ENCODE data around the gene FKBP2. TPM values are rescaled to one million over a fixed set of nuclear protein-coding genes. Genes with fewer than 3 reads are reported as not detected.

The FKBP2 gene
- 8.1 TPM for total RNA-seq

DNA sequence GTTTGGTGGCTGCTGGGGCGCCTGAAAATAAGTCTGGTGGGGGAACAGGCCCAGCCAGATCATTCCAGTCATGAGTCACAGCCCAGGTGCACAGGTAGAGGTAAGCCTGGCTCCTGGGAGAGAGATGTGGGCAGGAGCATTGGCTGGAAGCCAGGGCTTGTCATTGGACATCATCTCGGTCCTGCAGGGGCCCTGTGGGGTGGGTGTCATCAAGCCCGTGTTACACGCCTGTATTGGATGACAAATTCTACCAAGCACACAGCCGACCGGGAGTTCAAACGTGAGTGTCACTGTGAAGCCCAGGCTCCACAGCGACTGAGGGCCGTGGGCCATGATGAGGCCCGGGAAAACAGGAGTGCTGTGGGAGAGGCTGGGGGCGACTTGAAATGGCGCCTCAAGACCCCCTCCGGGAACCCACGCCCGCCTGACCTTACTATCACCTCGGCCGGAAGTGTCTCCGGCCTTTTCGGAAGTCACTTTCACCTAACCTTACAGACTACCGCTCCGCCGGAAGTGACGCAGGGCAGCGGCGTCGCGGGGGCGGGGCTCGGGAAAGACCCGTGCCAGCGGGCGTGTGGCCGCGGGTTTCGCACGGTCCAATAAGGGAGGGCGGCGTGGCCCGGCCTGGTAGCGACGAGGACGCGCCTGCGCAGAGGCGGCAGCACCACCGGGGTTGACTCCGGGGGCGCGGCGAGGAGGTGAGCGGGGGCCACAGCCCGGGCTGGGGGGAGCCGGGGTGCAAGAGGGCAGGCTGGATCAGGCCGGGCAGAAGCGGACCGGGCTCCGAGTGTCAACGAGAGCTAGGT lies at the start of gene FKBP2:
FKBP2 (plus strand) TSS at position 661 of the 806 bp plus-strand sequence. CDS start 1,293 bp downstream, outside the sequence.
- Histone ChIP-seq H3K9me3 (ENCODE audit: low read depth, low read length) (no peaks in the 10 kb centered on the region), H3K4me3 (ENCODE audit: low read length) (peak within 1 kb of the TSS; percentile 71), H3K4me1 (ENCODE audit: insufficient read depth, low read length) (peaks cover 69% of the 10 kb centered on the region), H3K27me3 (ENCODE audit: insufficient read depth, low read length) (no peaks in the 10 kb centered on the region)

GRCh38 chr11:64192434-64192833 lies 48.5 kb upstream of the FKBP2 start:
- peaks cover 14% of the 10 kb centered on the region for H3K4me1 ChIP-seq (ENCODE audit: insufficient read depth, low read length)
- H3K9me3 ChIP-seq (ENCODE audit: low read depth, low read length), result no peaks in the 10 kb centered on the region
- no peak overlapping the region for H3K4me3 ChIP-seq (ENCODE audit: low read length)
- H3K27me3 ChIP-seq (ENCODE audit: insufficient read depth, low read length), result no peaks in the 10 kb centered on the region

- H3K4me1 ChIP-seq (ENCODE audit: insufficient read depth, low read length), result peaks cover 3% of the 10 kb centered on the region
- no peaks in the 10 kb centered on the region for H3K9me3 ChIP-seq (ENCODE audit: low read depth, low read length)
- no peak overlapping the region for H3K4me3 ChIP-seq (ENCODE audit: low read length)
- no peaks in the 10 kb centered on the region for H3K27me3 ChIP-seq (ENCODE audit: insufficient read depth, low read length)
Measured at GRCh38 chr11:64196626-64197025, 44.3 kb upstream of the FKBP2 start.

DNA sequence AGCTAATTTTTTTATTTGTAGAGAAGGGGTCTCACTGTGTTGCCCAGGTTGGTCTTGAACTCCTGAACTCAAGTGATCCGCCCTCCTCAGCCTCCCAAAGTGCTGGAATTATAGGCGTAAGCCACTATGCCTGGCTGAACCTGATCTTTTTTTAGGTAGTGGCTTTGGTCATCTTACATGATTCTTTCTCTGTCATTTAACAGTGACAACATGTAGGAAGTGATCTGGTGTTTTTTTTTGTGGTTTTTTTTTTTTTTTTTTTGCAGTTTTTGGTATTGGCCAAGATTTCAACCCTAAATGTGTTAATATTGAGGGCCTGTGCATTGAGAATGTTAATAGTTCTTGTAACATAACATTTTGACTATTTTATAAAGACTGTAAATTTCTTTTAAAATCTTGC lies 42.4 kb upstream of the FKBP2 start:
- Histone ChIP-seq H3K27me3 (ENCODE audit: insufficient read depth, low read length) (no peaks in the 10 kb centered on the region), H3K4me1 (ENCODE audit: insufficient read depth, low read length) (peaks cover 3% of the 10 kb centered on the region), H3K4me3 (ENCODE audit: low read length) (no peak overlapping the region), H3K9me3 (ENCODE audit: low read depth, low read length) (no peaks in the 10 kb centered on the region)

- peaks cover 27% of the 10 kb centered on the region for H3K4me1 ChIP-seq (ENCODE audit: insufficient read depth, low read length)
- no peaks in the 10 kb centered on the region for H3K27me3 ChIP-seq (ENCODE audit: insufficient read depth, low read length)
- no peaks in the 10 kb centered on the region for H3K9me3 ChIP-seq (ENCODE audit: low read depth, low read length)
- H3K4me3 ChIP-seq (ENCODE audit: low read length), result no peak overlapping the region
Measured at GRCh38 chr11:64201543-64201942, 39.4 kb upstream of the FKBP2 start.

GRCh38 chr11:64202992-64203391 lies 37.9 kb upstream of the FKBP2 start:
- Histone ChIP-seq H3K4me3 (ENCODE audit: low read length) (no peak overlapping the region), H3K27me3 (ENCODE audit: insufficient read depth, low read length) (no peaks in the 10 kb centered on the region), H3K4me1 (ENCODE audit: insufficient read depth, low read length) (peaks cover 31% of the 10 kb centered on the region), H3K9me3 (ENCODE audit: low read depth, low read length) (no peaks in the 10 kb centered on the region)

GRCh38 chr11:64203421-64204079 lies 37.3 kb upstream of the FKBP2 start:
- H3K4me3 ChIP-seq (ENCODE audit: low read length), result no peak overlapping the region
- no peaks in the 10 kb centered on the region for H3K9me3 ChIP-seq (ENCODE audit: low read depth, low read length)
- peaks cover 34% of the 10 kb centered on the region for H3K4me1 ChIP-seq (ENCODE audit: insufficient read depth, low read length)
- no peaks in the 10 kb centered on the region for H3K27me3 ChIP-seq (ENCODE audit: insufficient read depth, low read length)

GRCh38 chr11:64204080-64204440 lies 36.8 kb upstream of the FKBP2 start:
- Histone ChIP-seq H3K9me3 (ENCODE audit: low read depth, low read length) (no peaks in the 10 kb centered on the region), H3K4me3 (ENCODE audit: low read length) (no peak overlapping the region), H3K4me1 (ENCODE audit: insufficient read depth, low read length) (peaks cover 39% of the 10 kb centered on the region), H3K27me3 (ENCODE audit: insufficient read depth, low read length) (no peaks in the 10 kb centered on the region)

GRCh38 chr11:64204464-64204989 lies 36.4 kb upstream of the FKBP2 start:
- no peak overlapping the region for H3K4me3 ChIP-seq (ENCODE audit: low read length)
- no peaks in the 10 kb centered on the region for H3K27me3 ChIP-seq (ENCODE audit: insufficient read depth, low read length)
- peaks cover 43% of the 10 kb centered on the region for H3K4me1 ChIP-seq (ENCODE audit: insufficient read depth, low read length)
- no peaks in the 10 kb centered on the region for H3K9me3 ChIP-seq (ENCODE audit: low read depth, low read length)

DNA sequence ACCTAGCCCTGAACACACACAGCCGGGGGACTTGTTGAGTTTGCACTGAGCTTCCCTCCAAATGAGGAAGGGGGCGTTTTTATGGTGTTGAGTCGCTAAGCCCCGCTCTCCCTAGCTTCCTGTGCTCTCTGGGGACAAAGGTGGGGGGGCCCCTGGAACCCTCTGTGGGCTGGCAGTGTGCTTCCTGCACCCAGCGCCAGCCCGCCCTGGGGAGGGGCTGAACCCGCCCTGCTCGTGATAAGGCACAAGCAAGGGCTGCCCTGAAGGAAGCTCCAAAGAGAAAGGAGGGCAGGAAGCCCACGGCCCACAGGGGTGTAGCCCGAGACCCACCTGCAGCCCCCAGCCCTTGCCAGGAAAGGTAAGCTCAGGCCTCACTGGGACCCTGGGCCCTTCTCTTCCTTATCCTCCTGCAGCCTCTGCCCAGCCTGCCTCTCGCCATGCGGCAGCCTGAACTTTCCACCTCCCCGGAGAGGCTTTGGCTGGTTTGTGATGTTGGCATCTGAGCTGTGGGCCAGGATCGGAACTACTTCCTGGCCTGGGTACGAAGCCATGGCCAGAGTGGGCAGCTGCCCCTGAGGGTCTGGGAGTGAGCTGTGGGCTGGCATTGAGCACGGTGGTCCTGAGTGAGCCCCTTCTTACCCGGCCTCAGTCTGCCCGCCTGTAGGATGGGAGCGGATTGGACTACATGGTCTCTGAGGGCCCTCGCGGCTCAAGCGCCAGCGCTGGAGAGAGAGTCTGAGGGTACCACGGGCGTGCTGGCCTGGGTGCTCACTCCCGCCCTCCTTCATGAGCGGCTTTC lies 34.2 kb upstream of the FKBP2 start, which contains the start of gene FERMT3:
FERMT3 (plus strand) TSS at position 265 of the 799 bp plus-strand sequence. CDS start 644 bp downstream, outside the sequence.
- Histone ChIP-seq H3K9me3 (ENCODE audit: low read depth, low read length) (no peaks in the 10 kb centered on the region), H3K4me3 (ENCODE audit: low read length) (peak within 1 kb of the TSS; percentile 81), H3K4me1 (ENCODE audit: insufficient read depth, low read length) (peaks cover 49% of the 10 kb centered on the region), H3K27me3 (ENCODE audit: insufficient read depth, low read length) (no peaks in the 10 kb centered on the region)

- peaks cover 49% of the 10 kb centered on the region for H3K4me1 ChIP-seq (ENCODE audit: insufficient read depth, low read length)
- H3K9me3 ChIP-seq (ENCODE audit: low read depth, low read length), result no peaks in the 10 kb centered on the region
- H3K4me3 ChIP-seq (ENCODE audit: low read length), result peak overlapping the region; percentile 81
- H3K27me3 ChIP-seq (ENCODE audit: insufficient read depth, low read length), result no peaks in the 10 kb centered on the region
Measured at GRCh38 chr11:64207256-64208085, 33.4 kb upstream of the FKBP2 start.

DNA sequence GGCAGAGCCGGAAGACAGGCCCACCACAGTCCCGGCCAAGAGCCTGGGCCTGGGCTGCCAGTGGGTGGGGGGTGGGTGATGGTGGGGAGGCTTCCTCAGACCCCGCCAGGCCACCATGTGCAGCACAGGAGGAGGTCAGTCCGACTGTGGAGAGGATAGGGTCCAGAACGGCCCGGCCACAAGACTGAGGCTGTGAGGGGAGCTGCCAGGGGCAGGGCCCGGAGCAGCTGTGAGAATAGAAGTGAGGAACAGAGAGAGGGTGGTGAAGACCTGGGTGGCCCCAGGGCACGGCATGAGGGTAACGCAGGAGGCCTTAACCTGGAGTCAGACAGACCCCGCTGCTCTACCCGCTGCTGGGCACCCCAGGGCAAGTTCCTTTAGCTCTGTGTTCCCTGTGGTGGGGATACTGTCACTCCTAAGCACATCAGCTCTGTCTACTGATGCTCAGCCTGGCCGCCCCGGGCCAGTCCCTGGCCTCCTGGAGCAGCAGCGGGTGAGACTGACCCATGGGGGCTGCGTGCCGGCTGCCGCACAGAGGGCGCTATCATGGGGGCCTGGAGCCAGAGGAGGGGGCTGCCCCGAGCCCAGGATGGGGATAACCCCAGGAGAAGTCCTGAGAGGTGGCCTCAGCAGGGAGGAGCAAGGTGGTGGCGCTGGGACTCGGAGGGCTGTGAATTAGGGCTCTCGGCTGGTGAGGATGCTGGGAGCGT lies 32.7 kb upstream of the FKBP2 start:
- peak overlapping the region; percentile 81 for H3K4me3 ChIP-seq (ENCODE audit: low read length)
- no peaks in the 10 kb centered on the region for H3K9me3 ChIP-seq (ENCODE audit: low read depth, low read length)
- H3K4me1 ChIP-seq (ENCODE audit: insufficient read depth, low read length), result peaks cover 49% of the 10 kb centered on the region
- H3K27me3 ChIP-seq (ENCODE audit: insufficient read depth, low read length), result no peaks in the 10 kb centered on the region

GRCh38 chr11:64208796-64209562 lies 31.9 kb upstream of the FKBP2 start:
- peaks cover 49% of the 10 kb centered on the region for H3K4me1 ChIP-seq (ENCODE audit: insufficient read depth, low read length)
- H3K4me3 ChIP-seq (ENCODE audit: low read length), result no peak overlapping the region

More at GRCh38 chr11:64208796-64209562, 31.9 kb upstream of the FKBP2 start:
- no peaks in the 10 kb centered on the region for H3K27me3 ChIP-seq (ENCODE audit: insufficient read depth, low read length)
- no peaks in the 10 kb centered on the region for H3K9me3 ChIP-seq (ENCODE audit: low read depth, low read length)

All from mononuclear cell (primary cell).